HepG2 (cell line): ENCODE results near the gene SYNE3. TPM values are rescaled to one million over a fixed set of nuclear protein-coding genes. Genes with fewer than 3 reads are reported as not detected.

ENCODE experiments used
- ATF7-NPFF ChIP-seq: sonication (generic); formaldehyde crosslinking; IDR thresholded peaks from 2 replicates; pipeline ENCODE4 v1.8.1; 2023; ENCODE audit warnings: mild to moderate bottlenecking, low read depth, missing genetic modification reagents, moderate library complexity
- BCLAF1 ChIP-seq: fragments of 450-650 bp; IDR thresholded peaks from 2 replicates; pipeline ENCODE4 v1.6.1; 2017; ENCODE audit warnings: mild to moderate bottlenecking
- FOXP1 ChIP-seq, 2 experiments: fragments of 450-650 bp in 1 of 2; IDR thresholded peaks; 2 replicates each; pipeline ENCODE4 v1.6.1; 2017 to 2018; ENCODE audit warnings: antibody characterized with exemption in 1 of 2
- GTF2F1 ChIP-seq: fragments of 150-350 bp; IDR thresholded peaks from 2 replicates; pipeline ENCODE4 v1.6.1; 2014; ENCODE audit warnings: low read length
- HNRNPL ChIP-seq: fragments of 200-400 bp; formaldehyde crosslinking; IDR thresholded peaks from 2 replicates; pipeline ENCODE4 v1.6.1; 2017; ENCODE audit warnings: mild to moderate bottlenecking, low read depth, low read length
- MAF1 ChIP-seq: sonication (generic); formaldehyde crosslinking; IDR thresholded peaks from 2 replicates; pipeline ENCODE4 v1.5.0; 2020; ENCODE audit warnings: missing genetic modification reagents, borderline replicate concordance
- MTA3 ChIP-seq: sonication (generic); formaldehyde crosslinking; IDR thresholded peaks from 2 replicates; pipeline ENCODE4 v1.4.0; 2020; ENCODE audit warnings: missing genetic modification reagents
- NONO ChIP-seq, 2 experiments: fragments of 450-650 bp in 1 of 2; sonication (generic) in 1 of 2; formaldehyde crosslinking in 1 of 2; IDR thresholded peaks in 1 of 2; conservative IDR thresholded peaks in 1 of 2; 2 replicates each; pipeline versions ENCODE4 v1.6.1 to v1.8.0; 2017 to 2022; ENCODE audit warnings: mild to moderate bottlenecking in 1 of 2, missing genetic modification reagents in 1 of 2, moderate library complexity in 1 of 2
- PAWR ChIP-seq: sonication (generic); formaldehyde crosslinking; IDR thresholded peaks from 2 replicates; pipeline ENCODE4 v1.4.0; 2020; ENCODE audit warnings: missing genetic modification reagents, mild to moderate bottlenecking, borderline replicate concordance
- ZBTB42 ChIP-seq: sonication (generic); formaldehyde crosslinking; IDR thresholded peaks from 2 replicates; pipeline ENCODE4 v1.5.0; 2020; ENCODE audit warnings: mild to moderate bottlenecking, missing genetic modification reagents
- ZEB1 ChIP-seq: IDR thresholded peaks from 2 replicates; pipeline ENCODE4 v1.6.1; 2012; ENCODE audit warnings: mild to moderate bottlenecking, low read depth, inconsistent platforms; ENCODE audit not compliant: insufficient replicate concordance
- ZNF136 ChIP-seq: sonication (generic); formaldehyde crosslinking; IDR thresholded peaks from 2 replicates; pipeline ENCODE4 v1.8.1; 2022; ENCODE audit warnings: low read depth, mild to moderate bottlenecking, moderate library complexity, missing genetic modification reagents
- ZNF446 ChIP-seq: sonication (generic); formaldehyde crosslinking; IDR thresholded peaks from 2 replicates; pipeline ENCODE4 v1.5.0; 2020; ENCODE audit warnings: mild to moderate bottlenecking, missing genetic modification reagents
- ZNF777 ChIP-seq: sonication (generic); formaldehyde crosslinking; IDR thresholded peaks from 2 replicates; pipeline ENCODE4 v1.4.0; 2020; ENCODE audit warnings: missing genetic modification reagents
- ZSCAN22 ChIP-seq: sonication (generic); formaldehyde crosslinking; IDR thresholded peaks from 2 replicates; pipeline ENCODE4 v1.4.0; 2020; ENCODE audit warnings: mild to moderate bottlenecking, missing genetic modification reagents
- polyA plus RNA-seq, 8 experiments: library from polyadenylated mRNA; depleted of rRNA in 3 of 8; stranded (reverse) in 7 of 8; unstranded in 1 of 8; fragments of >200 nt; fragmentation: Illumina TruSeq in 4 of 8; extraction: Trizol in 4 of 8; gene quantifications; 2 replicates each; pipeline versions ENCODE4 v1.2.1 to v1.2.3, GENCODE V29; 2011 to 2016; ENCODE audit warnings: low read depth in 4 of 8, missing spikeins in 1 of 8, mixed read lengths in 1 of 8; ENCODE audit not compliant: insufficient read depth in 1 of 8
- total RNA-seq, 5 experiments: library from RNA; depleted of rRNA; stranded (reverse); fragments of >200 nt; fragmentation: Illumina TruSeq; extraction: Trizol; gene quantifications; 2 replicates each; pipeline ENCODE4 v1.2.3, GENCODE V29; 2016; ENCODE audit warnings: low read depth in 1 of 5
- TF ChIP-seq, protein P1 (sequence below): sonication (generic); formaldehyde crosslinking; conservative IDR thresholded peaks from 2 replicates; pipeline ENCODE4 v1.4.0; 2020; ENCODE audit warnings: mild to moderate bottlenecking, missing genetic modification reagents, moderate library complexity
- TF ChIP-seq, protein P2 (sequence below): IDR thresholded peaks from 2 replicates; pipeline ENCODE4 v1.6.1; 2016; ENCODE audit warnings: missing compliant biosample characterization, missing genetic modification reagents, borderline replicate concordance
- TF ChIP-seq, protein P3 (sequence below): sonication (generic); formaldehyde crosslinking; IDR thresholded peaks from 2 replicates; pipeline ENCODE4 v1.8.0; 2022; ENCODE audit warnings: missing genetic modification reagents, low read depth, mild to moderate bottlenecking, borderline replicate concordance
- TF ChIP-seq, protein P4 (sequence below): sonication (generic); formaldehyde crosslinking; IDR thresholded peaks from 2 replicates; pipeline ENCODE4 v1.5.1; 2020; ENCODE audit warnings: mild to moderate bottlenecking, missing genetic modification reagents, moderate library complexity

SYNE3 gene
- total and polyA plus RNA-seq, 2 of the 13 experiments (the other 11 are each of a cell fraction or from before 2014, with no cell fraction given): 7.8 to 8.0 TPM

DNA sequence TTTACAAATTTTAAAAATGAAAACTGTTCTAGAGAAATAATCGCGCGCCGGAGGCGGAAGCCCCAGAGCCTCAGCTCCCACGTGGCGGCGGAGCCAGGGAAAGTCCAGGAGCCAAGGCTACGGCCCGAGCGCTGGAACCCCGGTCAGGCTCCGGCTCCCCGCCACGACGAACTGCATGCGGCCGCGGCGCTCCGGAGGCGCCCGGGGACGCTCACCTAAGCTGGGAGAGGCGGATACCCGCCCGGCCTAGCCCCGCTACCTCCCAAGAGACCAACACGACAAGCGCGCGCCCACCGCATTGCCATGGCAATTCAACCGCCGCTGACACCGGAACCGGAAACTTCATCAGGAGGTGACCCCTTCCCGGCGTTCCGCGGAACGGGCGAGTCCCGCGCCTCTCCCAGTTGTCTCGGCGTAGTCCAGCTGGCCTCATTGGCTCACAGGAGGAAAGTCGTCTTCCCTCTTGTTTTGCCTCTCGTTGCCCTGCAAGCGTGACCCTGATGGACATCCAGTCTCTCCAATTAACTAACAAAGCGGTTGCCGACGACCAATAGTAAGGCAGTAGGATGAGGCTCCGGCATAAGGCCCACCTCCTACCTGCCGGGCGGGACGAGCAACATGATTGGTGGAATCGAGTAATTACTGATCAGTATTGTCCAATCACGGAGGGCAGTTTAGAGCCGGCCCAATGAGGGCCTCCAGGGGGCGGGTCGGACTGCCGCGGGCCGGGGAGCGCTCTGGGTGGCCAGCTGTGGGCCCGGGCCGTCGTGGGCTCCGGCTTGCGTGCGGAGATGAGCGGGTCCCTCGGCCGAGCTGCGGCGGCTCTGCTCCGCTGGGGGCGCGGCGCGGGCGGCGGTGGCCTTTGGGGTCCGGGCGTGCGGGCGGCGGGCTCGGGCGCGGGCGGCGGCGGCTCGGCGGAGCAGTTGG lies 18.1 kb upstream of the SYNE3 start, which contains the start of gene GLRX5 (continued):
- TF ChIP-seq, protein P1, sequence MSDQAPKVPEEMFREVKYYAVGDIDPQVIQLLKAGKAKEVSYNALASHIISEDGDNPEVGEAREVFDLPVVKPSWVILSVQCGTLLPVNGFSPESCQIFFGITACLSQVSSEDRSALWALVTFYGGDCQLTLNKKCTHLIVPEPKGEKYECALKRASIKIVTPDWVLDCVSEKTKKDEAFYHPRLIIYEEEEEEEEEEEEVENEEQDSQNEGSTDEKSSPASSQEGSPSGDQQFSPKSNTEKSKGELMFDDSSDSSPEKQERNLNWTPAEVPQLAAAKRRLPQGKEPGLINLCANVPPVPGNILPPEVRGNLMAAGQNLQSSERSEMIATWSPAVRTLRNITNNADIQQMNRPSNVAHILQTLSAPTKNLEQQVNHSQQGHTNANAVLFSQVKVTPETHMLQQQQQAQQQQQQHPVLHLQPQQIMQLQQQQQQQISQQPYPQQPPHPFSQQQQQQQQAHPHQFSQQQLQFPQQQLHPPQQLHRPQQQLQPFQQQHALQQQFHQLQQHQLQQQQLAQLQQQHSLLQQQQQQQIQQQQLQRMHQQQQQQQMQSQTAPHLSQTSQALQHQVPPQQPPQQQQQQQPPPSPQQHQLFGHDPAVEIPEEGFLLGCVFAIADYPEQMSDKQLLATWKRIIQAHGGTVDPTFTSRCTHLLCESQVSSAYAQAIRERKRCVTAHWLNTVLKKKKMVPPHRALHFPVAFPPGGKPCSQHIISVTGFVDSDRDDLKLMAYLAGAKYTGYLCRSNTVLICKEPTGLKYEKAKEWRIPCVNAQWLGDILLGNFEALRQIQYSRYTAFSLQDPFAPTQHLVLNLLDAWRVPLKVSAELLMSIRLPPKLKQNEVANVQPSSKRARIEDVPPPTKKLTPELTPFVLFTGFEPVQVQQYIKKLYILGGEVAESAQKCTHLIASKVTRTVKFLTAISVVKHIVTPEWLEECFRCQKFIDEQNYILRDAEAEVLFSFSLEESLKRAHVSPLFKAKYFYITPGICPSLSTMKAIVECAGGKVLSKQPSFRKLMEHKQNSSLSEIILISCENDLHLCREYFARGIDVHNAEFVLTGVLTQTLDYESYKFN (CRISPR knock-in tag): 0 out of 2 replicates have a peak, but pooled peaks have one; percentile 15
- TF ChIP-seq ZEB1 (no peak), MTA3 (no peak), GTF2F1 (no peak), ZNF777 (no peak), FOXP1 (IDR thresholded peaks at IDR 0.05) (no peak), FOXP1 (CRISPR knock-in tag; IDR thresholded peaks at IDR 0.05) (no peak), ZBTB42 (no peak), HNRNPL (no peak), ZNF136 (CRISPR knock-in tag) (no peak), BCLAF1 (no peak), ATF7-NPFF (no peak), ZNF446 (CRISPR knock-in tag) (no peak), ZSCAN22 (CRISPR knock-in tag) (no peak), MAF1 (CRISPR knock-in tag) (no peak), PAWR (CRISPR knock-in tag) (no peak), NONO (IDR thresholded peaks at IDR 0.05) (no peak), NONO (CRISPR knock-in tag; conservative IDR thresholded peaks at IDR 0.05) (peak; percentile 32; the same call in 1 of the 2 replicates)
- TF ChIP-seq, protein P2, sequence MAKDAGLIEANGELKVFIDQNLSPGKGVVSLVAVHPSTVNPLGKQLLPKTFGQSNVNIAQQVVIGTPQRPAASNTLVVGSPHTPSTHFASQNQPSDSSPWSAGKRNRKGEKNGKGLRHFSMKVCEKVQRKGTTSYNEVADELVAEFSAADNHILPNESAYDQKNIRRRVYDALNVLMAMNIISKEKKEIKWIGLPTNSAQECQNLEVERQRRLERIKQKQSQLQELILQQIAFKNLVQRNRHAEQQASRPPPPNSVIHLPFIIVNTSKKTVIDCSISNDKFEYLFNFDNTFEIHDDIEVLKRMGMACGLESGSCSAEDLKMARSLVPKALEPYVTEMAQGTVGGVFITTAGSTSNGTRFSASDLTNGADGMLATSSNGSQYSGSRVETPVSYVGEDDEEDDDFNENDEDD (CRISPR knock-in tag): peak; percentile 83; the same call in 1 of the 2 replicates
- TF ChIP-seq, protein P3, sequence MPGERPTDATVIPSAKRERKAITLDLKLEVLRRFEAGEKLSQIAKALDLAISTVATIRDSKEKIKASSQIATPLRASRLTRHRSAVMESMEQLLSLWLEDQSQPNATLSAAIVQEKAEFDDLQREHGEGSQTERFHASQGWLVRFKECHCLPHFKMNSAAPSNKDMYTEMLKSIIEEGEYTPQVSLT (CRISPR knock-in tag): no peak
- TF ChIP-seq, protein P4, sequence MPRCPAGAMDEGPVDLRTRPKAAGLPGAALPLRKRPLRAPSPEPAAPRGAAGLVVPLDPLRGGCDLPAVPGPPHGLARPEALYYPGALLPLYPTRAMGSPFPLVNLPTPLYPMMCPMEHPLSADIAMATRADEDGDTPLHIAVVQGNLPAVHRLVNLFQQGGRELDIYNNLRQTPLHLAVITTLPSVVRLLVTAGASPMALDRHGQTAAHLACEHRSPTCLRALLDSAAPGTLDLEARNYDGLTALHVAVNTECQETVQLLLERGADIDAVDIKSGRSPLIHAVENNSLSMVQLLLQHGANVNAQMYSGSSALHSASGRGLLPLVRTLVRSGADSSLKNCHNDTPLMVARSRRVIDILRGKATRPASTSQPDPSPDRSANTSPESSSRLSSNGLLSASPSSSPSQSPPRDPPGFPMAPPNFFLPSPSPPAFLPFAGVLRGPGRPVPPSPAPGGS (CRISPR knock-in tag): no peak; the same call in 1 of the 2 replicates
